HepG2 (cell line): ENCODE data around the gene GPR55. TPM values are rescaled to one million over a fixed set of nuclear protein-coding genes. Genes with fewer than 3 reads are reported as not detected.

Experiments used
- ATAC-seq: fragments of 200-7000 bp; cut with Tn5 transposase; 3 replicates; pipeline ENCODE4 v1.9.1; 2020; ENCODE audit warnings: mild to moderate bottlenecking, moderate library complexity
- BruUV-seq: library from RNA; stranded (reverse); fragments of 400-500 nt; replicated peaks from 2 replicates; lab custom pipeline; 2021; lab: Mats Ljungman, UMichigan
- CTCF ChIA-PET: fragments of 300-600 bp; formaldehyde crosslinking; extraction: SDS; loops from one replicate; lab custom pipeline; 2021; ENCODE audit warnings: low total read pairs, inconsistent platforms, low intra/inter-chr PET ratio; lab: Yijun Ruan, JAX
- POLR2A ChIA-PET: fragments of 350-600 bp; sonication (Branson Sonifier 250); formaldehyde crosslinking; loops from one replicate; lab custom pipeline; 2020; ENCODE audit warnings: antibody characterized with exemption, inconsistent platforms; lab: Yijun Ruan, JAX
- DNase-seq: peaks from one replicate; pipeline ENCODE4 v3.0.0-alpha.2; 2015; ENCODE audit warnings: low spot score
- FAIRE-seq: peaks from 3 replicates; lab custom pipeline; 2011; peaks lifted over from hg19 to GRCh38; lab: Jason Lieb, UNC
- H2AFZ ChIP-seq: one replicate; pipeline ENCODE4 v1.6.1; 2011; ENCODE audit warnings: low read length, inconsistent platforms
- H3K27ac ChIP-seq: fragments of 300-600 bp; 3 replicates; pipeline ENCODE4 v1.8.0; 2011; ENCODE audit warnings: mixed run types, mild to moderate bottlenecking, mixed read lengths, low read length, inconsistent platforms; ENCODE audit not compliant: insufficient read depth; ENCODE audit errors: extremely low read length
- H3K27me3 ChIP-seq, 2 experiments: fragments of 200-600 bp in 1 of 2; 2 replicates in 1 of 2; 3 replicates in 1 of 2; pipeline versions ENCODE4 v1.6.0 to v1.8.0; 2011; ENCODE audit warnings: low read length in 2 of 2, mild to moderate bottlenecking in 2 of 2, moderate library complexity in 2 of 2, inconsistent platforms in 1 of 2; ENCODE audit not compliant: insufficient read depth in 2 of 2, control insufficient read depth in 1 of 2
- H3K36me3 ChIP-seq, 2 experiments: fragments of 200-600 bp in 1 of 2; replicated peaks in 1 of 2; 2 replicates in 1 of 2; 3 replicates in 1 of 2; pipeline versions ENCODE4 v1.5.1 to v1.8.0; 2011; ENCODE audit warnings: low read length in 2 of 2, inconsistent platforms in 1 of 2; ENCODE audit not compliant: insufficient read depth in 2 of 2, control insufficient read depth in 1 of 2
- H3K4me1 ChIP-seq: 2 replicates; pipeline ENCODE4 v1.5.1; 2012; ENCODE audit warnings: low read length, inconsistent platforms; ENCODE audit not compliant: insufficient read depth
- H3K4me2 ChIP-seq: 2 replicates; pipeline ENCODE4 v1.6.0; 2011; ENCODE audit warnings: low read depth, low read length, inconsistent platforms
- H3K4me3 ChIP-seq, 3 experiments: fragments of 200-600 bp in 1 of 3; sonication (generic), shearing (Covaris generic) in 1 of 3; replicated peaks in 1 of 3; 2 replicates each; pipeline ENCODE4 v1.5.1; 2011 to 2016; ENCODE audit warnings: low read length in 3 of 3, inconsistent platforms in 2 of 3, low read depth in 2 of 3, mild to moderate bottlenecking in 2 of 3, control low read depth in 1 of 3, mixed read lengths in 1 of 3; ENCODE audit not compliant: insufficient read depth in 1 of 3
- H3K79me2 ChIP-seq: one replicate; pipeline ENCODE4 v1.6.1; 2011; ENCODE audit warnings: low read length, inconsistent platforms; ENCODE audit not compliant: insufficient read depth
- H3K9ac ChIP-seq: 2 replicates; pipeline ENCODE4 v1.6.0; 2011; ENCODE audit warnings: mild to moderate bottlenecking, low read depth, low read length, inconsistent platforms; ENCODE audit not compliant: insufficient read depth
- H3K9me3 ChIP-seq: 2 replicates; pipeline ENCODE4 v1.5.1; 2012; ENCODE audit warnings: mild to moderate bottlenecking, low read length
- H4K20me1 ChIP-seq: 2 replicates; pipeline ENCODE4 v1.6.0; 2011; ENCODE audit warnings: inconsistent platforms, mild to moderate bottlenecking, low read length, moderate library complexity; ENCODE audit not compliant: insufficient read depth
- BORCS8-MEF2B ChIP-seq: sonication (generic); formaldehyde crosslinking; IDR thresholded peaks from 2 replicates; pipeline ENCODE4 v1.8.0; 2022; ENCODE audit warnings: mild to moderate bottlenecking, missing genetic modification reagents
- DR1 ChIP-seq: sonication (generic); formaldehyde crosslinking; IDR thresholded peaks from 2 replicates; pipeline ENCODE4 v1.8.0; 2021; ENCODE audit warnings: mild to moderate bottlenecking, missing genetic modification reagents, inconsistent platforms
- GATAD2A ChIP-seq: IDR thresholded peaks from 2 replicates; pipeline ENCODE4 v1.6.1; 2016
- HIVEP1 ChIP-seq: sonication (generic); formaldehyde crosslinking; IDR thresholded peaks from 2 replicates; pipeline ENCODE4 v1.4.0; 2020; ENCODE audit warnings: mild to moderate bottlenecking, missing genetic modification reagents
- HMGXB3 ChIP-seq: sonication (generic); formaldehyde crosslinking; IDR thresholded peaks from 2 replicates; pipeline ENCODE4 v1.4.0; 2020; ENCODE audit warnings: missing genetic modification reagents, borderline replicate concordance
- HNRNPUL1 ChIP-seq: fragments of 200-400 bp; formaldehyde crosslinking; IDR thresholded peaks from 2 replicates; pipeline ENCODE4 v1.6.1; 2017; ENCODE audit warnings: low read depth, mild to moderate bottlenecking, low read length, moderate library complexity
- IKZF1 ChIP-seq: fragments of 450-650 bp; IDR thresholded peaks from 2 replicates; pipeline ENCODE4 v1.7.1; 2016
- NRL ChIP-seq: sonication (generic); formaldehyde crosslinking; IDR thresholded peaks from 2 replicates; pipeline ENCODE4 v1.5.0; 2020; ENCODE audit warnings: missing genetic modification reagents, mild to moderate bottlenecking, moderate library complexity, borderline replicate concordance
- PLRG1 ChIP-seq: fragments of 450-650 bp; conservative IDR thresholded peaks from 2 replicates; pipeline ENCODE4 v1.6.1; 2016
- POLR2AphosphoS2 ChIP-seq: IDR thresholded peaks from 2 replicates; pipeline ENCODE4 v1.6.1; 2011; ENCODE audit warnings: low read depth, low read length, improper control_type of control experiment
- SMARCE1 ChIP-seq: fragments of 450-650 bp; IDR thresholded peaks from 2 replicates; pipeline ENCODE4 v1.6.1; 2017; ENCODE audit warnings: borderline replicate concordance
- TOPORS ChIP-seq: sonication (generic); formaldehyde crosslinking; IDR thresholded peaks from 2 replicates; pipeline ENCODE4 v1.8.0; 2023; ENCODE audit warnings: mild to moderate bottlenecking, missing genetic modification reagents
- ZNF597 ChIP-seq: sonication (generic); formaldehyde crosslinking; IDR thresholded peaks from 2 replicates; pipeline ENCODE4 v1.5.0; 2020; ENCODE audit warnings: missing genetic modification reagents
- ZNF672 ChIP-seq: sonication (generic); formaldehyde crosslinking; IDR thresholded peaks from 2 replicates; pipeline ENCODE4 v1.8.1; 2022; ENCODE audit warnings: missing genetic modification reagents
- ZNF724P ChIP-seq: sonication (generic); formaldehyde crosslinking; IDR thresholded peaks from 2 replicates; pipeline ENCODE4 v1.8.0; 2022; ENCODE audit warnings: missing genetic modification reagents, borderline replicate concordance
- ZNF768 ChIP-seq: sonication (generic); formaldehyde crosslinking; IDR thresholded peaks from 2 replicates; pipeline ENCODE4 v1.4.0; 2020; ENCODE audit warnings: missing genetic modification reagents
- WGBS: methylation state at CpG from one replicate; pipeline ENCODE4 v1.1.6; 2017; ENCODE audit warnings: low lambda C conversion rate; 5-methylcytosine and 5-hydroxymethylcytosine counted together
- in situ Hi-C: cut with HindIII; loops from 2 replicates; pipeline ENCODE4 v1.10.0; 2017; ENCODE audit warnings: low pct_unique_long_range_greater_than_20kb; ENCODE audit not compliant: extremely low pct_ligation_motif_present
- intact Hi-C: fragments of 100-400 bp; cut with micrococcal nuclease; formaldehyde crosslinking; loops from one replicate; pipeline ENCODE4 v1.10.0; 2022; ENCODE audit not compliant: unreplicated experiment
- polyA plus RNA-seq, 8 experiments: library from polyadenylated mRNA; depleted of rRNA in 3 of 8; stranded (reverse) in 7 of 8; unstranded in 1 of 8; fragments of >200 nt; fragmentation: Illumina TruSeq in 4 of 8; extraction: Trizol in 4 of 8; gene quantifications; 2 replicates each; pipeline versions ENCODE4 v1.2.1 to v1.2.3, GENCODE V29; 2011 to 2016; ENCODE audit warnings: low read depth in 4 of 8, missing spikeins in 1 of 8, mixed read lengths in 1 of 8; ENCODE audit not compliant: insufficient read depth in 1 of 8
- total RNA-seq, 5 experiments: library from RNA; depleted of rRNA; stranded (reverse); fragments of >200 nt; fragmentation: Illumina TruSeq; extraction: Trizol; gene quantifications; 2 replicates each; pipeline ENCODE4 v1.2.3, GENCODE V29; 2016; ENCODE audit warnings: low read depth in 1 of 5

Gene GPR55
- total and polyA plus RNA-seq, 2 of the 13 experiments (the other 11 are each of a cell fraction or from before 2014, with no cell fraction given) = not detected

GRCh38 chr2:230872151-230872967 lies 52.7 kb downstream of the GPR55 start (continued):
- TF ChIP-seq HMGXB3 = no peak
- no peak for TF ChIP-seq NRL (CRISPR knock-in tag)

- intact Hi-C loops = no loop called here
- ChIA-PET POLR2A (no interaction called here), CTCF (no interaction called here)
- H3K4me2 ChIP-seq = no peak overlapping the region
- H2AFZ ChIP-seq = no peak overlapping the region
- peaks cover 1 to 14% of the 10 kb centered on the region in 2 experiments; a peak in 3 of 5 replicates for H3K36me3 ChIP-seq
- peaks cover 8% of the 10 kb centered on the region; the same call in 1 of the 2 replicates for H4K20me1 ChIP-seq
- no TSS peak for BruUV-seq
- no peaks in the 10 kb centered on the region for H3K27me3 ChIP-seq
- H3K9ac ChIP-seq = no peak overlapping the region
- peaks cover 14% of the 10 kb centered on the region for H3K4me1 ChIP-seq
- no peaks in the 10 kb centered on the region for H3K9me3 ChIP-seq
- DNase-seq (no peak), ATAC-seq (no peak), FAIRE-seq (no peak)
- H3K79me2 ChIP-seq = no peaks in the 10 kb centered on the region
- H3K27ac ChIP-seq = no peak overlapping the region
- WGBS = 88% methylated on average over 9 of the region's 17 CpGs
- in situ Hi-C loops = no loop called here
- no peak overlapping the region for H3K4me3 ChIP-seq
- TF ChIP-seq POLR2AphosphoS2 (no peak), ZNF724P (CRISPR knock-in tag) (no peak), BORCS8-MEF2B (no peak), SMARCE1 (no peak), ZNF672 (CRISPR knock-in tag) (no peak), TOPORS (CRISPR knock-in tag) (no peak), ZNF597 (CRISPR knock-in tag) (no peak), GATAD2A (CRISPR knock-in tag) (no peak), ZNF768 (CRISPR knock-in tag) (no peak), HIVEP1 (CRISPR knock-in tag) (no peak), DR1 (CRISPR knock-in tag) (no peak), IKZF1 (no peak), HNRNPUL1 (no peak), PLRG1 (no peak)
These were observed 53.5 kb downstream of the GPR55 start for GRCh38 chr2:230871361-230872150.
